Measurements from ENCODE around the gene PLEKHG5.
"Not testable (repeated sequence)": the region's sequence is repeated elsewhere in the genome, so short reads cannot be mapped to it uniquely, and the experiment has no call there.

The PLEKHG5 gene

GRCh38 chr1:6445062-6445763 lies 46.3 kb downstream of the PLEKHG5 start:
- peak; percentile 71 for DNase-seq

GRCh38 chr1:6444377-6444776 lies 47.1 kb downstream of the PLEKHG5 start:
- no peak for DNase-seq

- DNase-seq = no peak
Observed at GRCh38 chr1:6443339-6444115, 47.9 kb downstream of the PLEKHG5 start.

GRCh38 chr1:6441586-6441985 lies 49.9 kb downstream of the PLEKHG5 start:
- DNase-seq = no peak

- peak; percentile 60 for DNase-seq
Observed at GRCh38 chr1:6440198-6441126, 51.0 kb downstream of the PLEKHG5 start.

- DNase-seq = peak; percentile 97
Observed at GRCh38 chr1:6438047-6438525, 53.4 kb downstream of the PLEKHG5 start.

- DNase-seq = peak; percentile 67
Observed at GRCh38 chr1:6437012-6437700, 54.3 kb downstream of the PLEKHG5 start.

- not testable (repeated sequence) for DNase-seq
Observed at GRCh38 chr1:6436277-6436676, 55.2 kb downstream of the PLEKHG5 start.

GRCh38 chr1:6435547-6435946 lies 55.9 kb downstream of the PLEKHG5 start:
- no peak for DNase-seq

- no peak for DNase-seq
Observed at GRCh38 chr1:6435129-6435528, 56.3 kb downstream of the PLEKHG5 start.

- DNase-seq = no peak
Observed at GRCh38 chr1:6434186-6434585, 57.3 kb downstream of the PLEKHG5 start.

GRCh38 chr1:6431645-6432579 lies 59.6 kb downstream of the PLEKHG5 start:
- not testable (repeated sequence) for DNase-seq

GRCh38 chr1:6429660-6430411 lies 61.6 kb downstream of the PLEKHG5 start:
- not testable (repeated sequence) for DNase-seq

GRCh38 chr1:6428453-6428852 lies 63.0 kb downstream of the PLEKHG5 start:
- DNase-seq = not testable (repeated sequence)

GRCh38 chr1:6427441-6428390 lies 63.8 kb downstream of the PLEKHG5 start:
- peak; percentile 19 for DNase-seq

- DNase-seq = no peak
Observed at GRCh38 chr1:6426972-6427350, 64.5 kb downstream of the PLEKHG5 start.

- DNase-seq = no peak
Observed at GRCh38 chr1:6426277-6426971, 65.0 kb downstream of the PLEKHG5 start.

- no peak for DNase-seq
Observed at GRCh38 chr1:6425658-6426057, 65.8 kb downstream of the PLEKHG5 start.
